Hepatocyte (in vitro differentiated cells): Measurements from ENCODE around the gene XIRP1. TPM values are rescaled to one million over a fixed set of nuclear protein-coding genes. Genes with fewer than 3 reads are reported as not detected.

Experiments
- DNase-seq: peaks from one replicate; pipeline ENCODE4 v3.0.0-alpha.2; 2016; ENCODE audit warnings: low spot score
- H2AFZ ChIP-seq: fragments of 200-600 bp; sonication (generic); 2 replicates; pipeline ENCODE4 v1.6.0; 2016; ENCODE audit warnings: antibody characterized with exemption, mild to moderate bottlenecking
- H3K27ac ChIP-seq: fragments of 200-600 bp; sonication (generic); 2 replicates; pipeline ENCODE4 v1.5.1; 2016; ENCODE audit warnings: mild to moderate bottlenecking
- H3K27me3 ChIP-seq: fragments of 200-600 bp; sonication (generic); 2 replicates; pipeline ENCODE4 v1.6.1; 2016
- H3K36me3 ChIP-seq: fragments of 200-600 bp; sonication (generic); replicated peaks from 2 replicates; pipeline ENCODE4 v1.5.1; 2016; ENCODE audit warnings: low read depth; ENCODE audit not compliant: insufficient read depth
- H3K4me1 ChIP-seq: fragments of 200-600 bp; sonication (generic); 2 replicates; pipeline ENCODE4 v1.5.1; 2016; ENCODE audit warnings: mild to moderate bottlenecking, moderate library complexity; ENCODE audit not compliant: insufficient read depth
- H3K4me2 ChIP-seq: fragments of 200-600 bp; sonication (generic); 2 replicates; pipeline ENCODE4 v1.6.0; 2016
- H3K4me3 ChIP-seq: fragments of 200-600 bp; sonication (generic); 2 replicates; pipeline ENCODE4 v1.5.1; 2016; ENCODE audit warnings: mild to moderate bottlenecking
- H3K79me2 ChIP-seq: fragments of 200-600 bp; sonication (generic); 2 replicates; pipeline ENCODE4 v1.6.0; 2017; ENCODE audit warnings: mild to moderate bottlenecking
- H3K9me2 ChIP-seq: fragments of 200-600 bp; sonication (generic); replicated peaks from 2 replicates; pipeline ENCODE4 v1.6.0; 2017; ENCODE audit warnings: mild to moderate bottlenecking; ENCODE audit not compliant: insufficient read depth
- H3K9me3 ChIP-seq: fragments of 200-600 bp; sonication (generic); 2 replicates; pipeline ENCODE4 v1.5.1; 2016; ENCODE audit warnings: low read depth, mild to moderate bottlenecking
- H4K20me1 ChIP-seq: fragments of 200-600 bp; sonication (generic); 2 replicates; pipeline ENCODE4 v1.6.0; 2016; ENCODE audit warnings: mild to moderate bottlenecking; ENCODE audit not compliant: insufficient read depth, poor library complexity, severe bottlenecking
- CTCF ChIP-seq: fragments of 200-600 bp; sonication (generic); IDR thresholded peaks from 2 replicates; pipeline ENCODE4 v1.5.1; 2016; ENCODE audit warnings: antibody characterized with exemption, mild to moderate bottlenecking; ENCODE audit not compliant: poor library complexity
- EZH2 ChIP-seq: fragments of 200-600 bp; sonication (generic); IDR thresholded peaks from 2 replicates; pipeline ENCODE4 v1.6.1; 2016; ENCODE audit warnings: antibody characterized with exemption, mild to moderate bottlenecking, borderline replicate concordance
- EZH2phosphoT487 ChIP-seq: fragments of 200-600 bp; sonication (generic); IDR thresholded peaks from one replicate; pipeline ENCODE4 v1.6.1; 2018; ENCODE audit warnings: antibody characterized with exemption, mild to moderate bottlenecking, low read depth, moderate library complexity; ENCODE audit not compliant: unreplicated experiment, severe bottlenecking
- WGBS: methylation state at CpG from one replicate; pipeline ENCODE4 v1.1.6; 2016; ENCODE audit warnings: low lambda C conversion rate; ENCODE audit errors: missing lambda C conversion rate; 5-methylcytosine and 5-hydroxymethylcytosine counted together
- polyA plus RNA-seq: library from polyadenylated mRNA; unstranded; fragments of >200 nt; fragmentation: Nextera tagmentation; extraction: Ambion mirVana; gene quantifications from 2 replicates; pipeline ENCODE4 v1.2.1, GENCODE V29; 2016
- total RNA-seq: library from RNA; depleted of rRNA; stranded (reverse); fragments of >200 nt; gene quantifications from 2 replicates; pipeline ENCODE4 v1.2.3, GENCODE V29; 2014

Gene XIRP1
- total and polyA plus RNA-seq, 2 experiments from 2014 or later: 0.10 to 1.4 TPM

DNA sequence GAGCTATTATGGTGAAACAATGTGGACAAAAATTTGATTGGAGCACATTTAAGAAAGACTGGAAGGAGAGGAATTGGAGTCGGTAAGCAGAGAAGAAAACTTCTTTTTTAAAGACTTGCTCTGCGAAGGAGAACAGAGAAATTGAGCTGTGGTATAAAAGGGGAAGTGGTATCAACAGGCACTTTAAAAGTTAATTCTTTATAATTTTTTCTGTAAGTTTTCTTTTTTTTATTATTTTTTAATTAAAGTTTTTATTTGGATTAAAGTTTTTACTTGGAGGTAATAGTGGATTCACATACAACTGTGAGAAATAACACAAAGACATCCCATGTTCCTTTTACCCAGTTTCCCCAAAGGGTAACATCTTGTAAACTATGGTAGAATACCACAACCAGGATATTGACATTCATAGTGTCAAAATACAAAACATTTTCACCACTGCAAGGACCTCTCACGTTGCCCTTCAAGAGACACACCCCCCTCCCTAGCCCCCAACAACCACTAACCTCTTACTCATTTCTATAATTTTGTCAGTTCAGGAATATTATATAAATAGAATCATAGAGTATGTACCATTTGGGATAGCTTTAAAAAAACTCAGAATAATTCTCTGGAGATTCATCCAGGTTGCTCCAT lies 33.8 kb upstream of the XIRP1 start:
- H3K4me1 ChIP-seq: no peaks in the 10 kb centered on the region
- H3K9me3 ChIP-seq: no peaks in the 10 kb centered on the region
- no peak overlapping the region for H2AFZ ChIP-seq
- no peaks in the 10 kb centered on the region for H3K36me3 ChIP-seq
- no peak overlapping the region for H3K4me2 ChIP-seq
- no peak for DNase-seq
- WGBS: 90% methylated on average over 3 of the region's 3 CpGs
- no peak for TF ChIP-seq EZH2phosphoT487
- no peaks in the 10 kb centered on the region for H3K27me3 ChIP-seq
- no peaks in the 10 kb centered on the region for H3K79me2 ChIP-seq
- no peak overlapping the region for H3K27ac ChIP-seq
- no peak overlapping the region for H3K4me3 ChIP-seq
- no peaks in the 10 kb centered on the region for H3K9me2 ChIP-seq
- H4K20me1 ChIP-seq: no peaks in the 10 kb centered on the region

- H3K27me3 ChIP-seq: no peaks in the 10 kb centered on the region
- no peaks in the 10 kb centered on the region for H3K79me2 ChIP-seq
- no peak overlapping the region for H3K4me2 ChIP-seq
- H3K9me2 ChIP-seq: no peaks in the 10 kb centered on the region
- H3K4me1 ChIP-seq: no peaks in the 10 kb centered on the region
- TF ChIP-seq CTCF (no peak), EZH2 (no peak), EZH2phosphoT487 (no peak)
- no peak overlapping the region for H2AFZ ChIP-seq
- H3K27ac ChIP-seq: no peak overlapping the region
- 57% methylated on average over 2 of the region's 2 CpGs for WGBS
- no peaks in the 10 kb centered on the region for H4K20me1 ChIP-seq
- H3K4me3 ChIP-seq: no peak overlapping the region
- DNase-seq: no peak
- no peaks in the 10 kb centered on the region for H3K36me3 ChIP-seq
- H3K9me3 ChIP-seq: no peaks in the 10 kb centered on the region
Measured at GRCh38 chr3:39224288-39224687, 31.9 kb upstream of the XIRP1 start.

- no peaks in the 10 kb centered on the region for H3K36me3 ChIP-seq
- no peaks in the 10 kb centered on the region for H3K9me3 ChIP-seq
- H2AFZ ChIP-seq: no peak overlapping the region
- no peaks in the 10 kb centered on the region for H3K27me3 ChIP-seq
- H3K9me2 ChIP-seq: no peaks in the 10 kb centered on the region
- DNase-seq: no peak
- H3K79me2 ChIP-seq: no peaks in the 10 kb centered on the region
- WGBS: 89% methylated on average over 2 of the region's 2 CpGs
- no peak overlapping the region for H3K4me3 ChIP-seq
- H4K20me1 ChIP-seq: no peaks in the 10 kb centered on the region
- H3K27ac ChIP-seq: no peak overlapping the region
- no peak for TF ChIP-seq EZH2phosphoT487
- TF ChIP-seq EZH2: no peak
- H3K4me1 ChIP-seq: no peaks in the 10 kb centered on the region
- no peak overlapping the region for H3K4me2 ChIP-seq
Measured at GRCh38 chr3:39222939-39223338, 30.5 kb upstream of the XIRP1 start.

GRCh38 chr3:39222462-39222861 lies 30.1 kb upstream of the XIRP1 start:
- no peaks in the 10 kb centered on the region for H3K4me1 ChIP-seq
- H3K27ac ChIP-seq: no peak overlapping the region
- WGBS: 79% methylated on average over 1 of the region's 1 CpG
- no peaks in the 10 kb centered on the region for H3K27me3 ChIP-seq
- H3K4me3 ChIP-seq: no peak overlapping the region
- no peaks in the 10 kb centered on the region for H3K9me3 ChIP-seq
- H4K20me1 ChIP-seq: no peaks in the 10 kb centered on the region
- DNase-seq: no peak
- no peaks in the 10 kb centered on the region for H3K79me2 ChIP-seq
- H3K36me3 ChIP-seq: no peaks in the 10 kb centered on the region
- no peaks in the 10 kb centered on the region for H3K9me2 ChIP-seq
- H3K4me2 ChIP-seq: no peak overlapping the region
- TF ChIP-seq CTCF (no peak), EZH2phosphoT487 (no peak), EZH2 (no peak)
- no peak overlapping the region for H2AFZ ChIP-seq
